Measurements from ENCODE around the gene SPINK5. TPM values are rescaled to one million over a fixed set of nuclear protein-coding genes. Genes with fewer than 3 reads are reported as not detected.

The SPINK5 gene
- total RNA-seq, 6 experiments from 2014 or later, result 0.10 to 0.26 TPM; not detected in 4

DNA sequence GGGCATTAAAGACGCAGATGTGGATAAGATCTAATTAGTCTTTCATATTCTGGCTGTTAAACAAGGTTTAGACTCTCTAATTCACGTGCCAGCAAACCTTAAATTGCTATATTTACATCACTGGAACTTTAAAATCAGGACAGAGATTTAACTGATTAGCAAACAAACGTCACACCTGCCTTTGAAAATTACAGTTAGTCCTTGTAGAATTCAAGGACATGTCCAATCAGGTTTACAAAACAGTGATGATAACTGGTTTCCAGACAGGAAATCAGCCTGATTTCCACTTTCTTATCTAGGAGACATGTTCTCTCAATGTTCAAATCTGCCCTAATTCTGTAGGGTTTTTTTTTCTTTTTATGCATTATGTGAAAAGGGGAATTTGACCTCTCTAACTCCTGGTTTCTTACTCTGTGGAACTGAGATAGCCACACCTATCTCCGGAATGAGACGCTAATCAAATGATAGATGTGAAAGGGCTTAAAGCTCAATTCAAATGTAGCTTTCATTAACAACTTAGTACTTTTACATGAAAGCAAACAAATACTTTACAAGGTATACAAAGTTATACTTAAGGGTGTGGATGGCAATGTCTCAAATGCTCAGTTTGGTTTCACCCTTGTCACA is 26.5 kb downstream of the SPINK5 start:
- Histone ChIP-seq H3K27me3 (no peaks in the 10 kb centered on the region), H3K9me3 (no peaks in the 10 kb centered on the region), H3K4me3 (no peak overlapping the region), H3K4me1 (peaks cover 0 to 9% (median 0%) of the 10 kb centered on the region in 4 donors), H3K27ac (no peak overlapping the region), H3K36me3 (no peaks in the 10 kb centered on the region)
- no peak for TF ChIP-seq POLR2A (IDR thresholded peaks at IDR 0.05)
- TF ChIP-seq, protein P1, sequence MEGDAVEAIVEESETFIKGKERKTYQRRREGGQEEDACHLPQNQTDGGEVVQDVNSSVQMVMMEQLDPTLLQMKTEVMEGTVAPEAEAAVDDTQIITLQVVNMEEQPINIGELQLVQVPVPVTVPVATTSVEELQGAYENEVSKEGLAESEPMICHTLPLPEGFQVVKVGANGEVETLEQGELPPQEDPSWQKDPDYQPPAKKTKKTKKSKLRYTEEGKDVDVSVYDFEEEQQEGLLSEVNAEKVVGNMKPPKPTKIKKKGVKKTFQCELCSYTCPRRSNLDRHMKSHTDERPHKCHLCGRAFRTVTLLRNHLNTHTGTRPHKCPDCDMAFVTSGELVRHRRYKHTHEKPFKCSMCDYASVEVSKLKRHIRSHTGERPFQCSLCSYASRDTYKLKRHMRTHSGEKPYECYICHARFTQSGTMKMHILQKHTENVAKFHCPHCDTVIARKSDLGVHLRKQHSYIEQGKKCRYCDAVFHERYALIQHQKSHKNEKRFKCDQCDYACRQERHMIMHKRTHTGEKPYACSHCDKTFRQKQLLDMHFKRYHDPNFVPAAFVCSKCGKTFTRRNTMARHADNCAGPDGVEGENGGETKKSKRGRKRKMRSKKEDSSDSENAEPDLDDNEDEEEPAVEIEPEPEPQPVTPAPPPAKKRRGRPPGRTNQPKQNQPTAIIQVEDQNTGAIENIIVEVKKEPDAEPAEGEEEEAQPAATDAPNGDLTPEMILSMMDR (IDR thresholded peaks at IDR 0.05), result no peak
- 35% methylated on average over 5 of the region's 5 CpGs for WGBS (ENCODE audit: insufficient coverage, low coverage, low lambda C conversion rate, missing lambda C conversion rate)
- DNase-seq, result no peak
- intact Hi-C loops (cut with DNase I), result no loop called here
- peak in 2 of 4 donors; percentile 34 to 50 for ATAC-seq

DNA sequence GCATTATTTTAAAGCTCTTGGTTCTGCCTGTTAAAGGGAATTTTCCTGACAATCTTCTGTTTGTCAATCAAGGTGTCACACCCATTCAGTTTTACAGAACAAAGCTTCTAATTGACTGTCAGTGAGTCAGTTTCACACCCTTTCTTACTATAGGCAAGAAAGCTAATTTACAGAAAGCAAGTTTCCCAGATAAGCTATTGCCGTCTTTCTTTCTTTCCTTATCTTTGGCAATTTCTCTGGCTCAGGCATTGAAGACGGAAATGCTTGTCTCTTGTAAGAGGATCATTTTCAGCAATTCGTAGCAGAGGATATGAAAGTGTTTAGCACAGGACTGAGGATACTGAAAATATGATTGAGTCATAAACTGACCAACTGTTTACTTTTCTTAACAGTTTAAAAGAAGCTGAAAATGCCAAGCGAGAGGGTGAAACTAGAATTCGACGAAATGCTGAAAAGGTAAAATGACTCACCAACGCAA is 27.0 kb downstream of the SPINK5 start:
- Histone ChIP-seq H3K27me3 (no peaks in the 10 kb centered on the region), H3K9me3 (no peaks in the 10 kb centered on the region), H3K36me3 (no peaks in the 10 kb centered on the region), H3K4me3 (no peak overlapping the region), H3K4me1 (peaks cover 0 to 9% (median 0%) of the 10 kb centered on the region in 4 donors), H3K27ac (no peak overlapping the region)
- intact Hi-C loops (cut with DNase I), result no loop called here
- no peak for DNase-seq
- 68% methylated on average over 7 of the region's 7 CpGs for WGBS (ENCODE audit: insufficient coverage, low coverage, low lambda C conversion rate, missing lambda C conversion rate)
- ATAC-seq, result peak in 2 of 4 donors; percentile 38 to 48
- TF ChIP-seq, protein P1 (IDR thresholded peaks at IDR 0.05), result no peak
- TF ChIP-seq POLR2A (IDR thresholded peaks at IDR 0.05), result no peak

DNA sequence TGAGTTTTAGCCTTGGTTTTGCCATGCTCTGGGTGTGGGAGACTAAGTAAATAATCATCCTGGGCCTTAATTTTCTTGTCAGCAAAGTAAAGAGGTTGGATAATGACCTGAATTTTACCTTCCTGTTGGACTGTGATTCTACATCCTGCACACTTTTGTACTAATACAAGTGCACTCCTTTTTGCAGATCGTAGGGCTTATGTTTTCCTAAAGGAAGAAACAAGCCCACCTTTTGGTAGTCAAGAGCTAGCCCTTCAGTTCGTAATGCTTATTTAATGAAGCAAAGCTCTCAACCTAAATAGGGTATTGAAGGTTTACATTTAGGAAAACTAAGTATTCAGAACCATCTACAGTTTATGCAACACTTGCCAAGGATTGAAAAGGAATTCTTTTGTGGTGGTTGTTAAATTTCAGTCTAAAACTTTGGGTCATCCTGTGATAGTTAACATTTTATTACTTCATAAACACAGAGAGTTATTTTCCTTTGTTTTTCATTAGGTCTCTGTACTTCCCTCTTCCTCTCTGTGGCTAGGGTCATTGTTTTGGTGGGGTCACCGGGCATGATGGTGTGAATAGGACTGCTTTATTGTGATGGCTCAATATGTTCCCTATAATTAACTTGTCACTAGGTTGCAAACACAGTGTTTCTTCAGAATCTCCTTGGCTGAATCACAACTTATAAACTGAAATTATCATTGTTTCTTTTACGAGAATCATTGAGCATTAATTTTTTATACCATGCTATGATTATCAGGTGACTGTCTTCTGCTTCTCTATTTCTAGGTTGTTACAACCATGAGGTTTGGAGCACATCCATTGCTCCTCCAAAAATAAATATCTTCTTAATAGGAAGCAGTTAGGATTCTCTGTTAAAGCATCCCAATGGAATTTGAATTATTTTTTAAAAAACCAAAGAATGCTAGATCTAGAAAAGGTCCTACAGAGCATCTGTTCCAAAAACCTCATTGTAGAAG is 28.5 kb downstream of the SPINK5 start:
- TF ChIP-seq POLR2A (IDR thresholded peaks at IDR 0.05), result no peak
- TF ChIP-seq, protein P1 (IDR thresholded peaks at IDR 0.05), result no peak
- H3K27ac ChIP-seq, result no peak overlapping the region
- no peaks in the 10 kb centered on the region for H3K27me3 ChIP-seq
- no peak for DNase-seq
- 68% methylated on average over 4 of the region's 4 CpGs for WGBS (ENCODE audit: insufficient coverage, low coverage, low lambda C conversion rate, missing lambda C conversion rate)
- H3K4me1 ChIP-seq, result peaks cover 0 to 9% (median 0%) of the 10 kb centered on the region in 4 donors
- H3K9me3 ChIP-seq, result no peaks in the 10 kb centered on the region
- intact Hi-C loops (cut with DNase I), result no loop called here
- no peak overlapping the region for H3K4me3 ChIP-seq
- H3K36me3 ChIP-seq, result no peaks in the 10 kb centered on the region
- no peak for ATAC-seq

DNA sequence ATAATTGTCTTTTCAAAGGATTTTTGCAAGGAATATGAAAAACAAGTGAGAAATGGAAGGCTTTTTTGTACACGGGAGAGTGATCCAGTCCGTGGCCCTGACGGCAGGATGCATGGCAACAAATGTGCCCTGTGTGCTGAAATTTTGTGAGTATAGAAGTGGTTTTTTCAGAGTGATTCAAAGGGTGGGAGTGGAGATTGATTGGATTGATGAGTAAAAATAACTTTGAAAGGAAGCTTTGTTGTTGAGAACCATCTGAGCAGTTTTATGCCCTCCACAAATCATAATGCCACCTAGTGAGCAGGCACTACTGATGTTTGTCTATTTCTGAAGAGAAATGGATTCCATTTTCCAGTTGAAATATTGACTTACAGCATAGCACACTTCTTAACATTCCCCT is 30.6 kb downstream of the SPINK5 start:
- WGBS (ENCODE audit: insufficient coverage, low coverage, low lambda C conversion rate, missing lambda C conversion rate), result 94% methylated on average over 3 of the region's 3 CpGs
- Histone ChIP-seq H3K27me3 (no peaks in the 10 kb centered on the region), H3K4me1 (peaks cover 0 to 9% (median 0%) of the 10 kb centered on the region in 4 donors), H3K36me3 (no peaks in the 10 kb centered on the region), H3K27ac (no peak overlapping the region), H3K4me3 (no peak overlapping the region), H3K9me3 (no peaks in the 10 kb centered on the region)
- no peak for DNase-seq
- intact Hi-C loops (cut with DNase I), result no loop called here
- TF ChIP-seq, protein P1 (IDR thresholded peaks at IDR 0.05), result no peak
- no peak for TF ChIP-seq POLR2A (IDR thresholded peaks at IDR 0.05)
- no peak for ATAC-seq
